ENCODE data around the gene POU4F3. TPM values are rescaled to one million over a fixed set of nuclear protein-coding genes. Genes with fewer than 3 reads are reported as not detected.

POU4F3 gene
- total RNA-seq, 1 donor from 2014 or later, result 0.09 TPM

- Mint-ChIP-seq H3K27ac (no peak overlapping the region), H3K36me3 (no peaks in the 10 kb centered on the region), H3K4me3 (no peak overlapping the region), H3K27me3 (ENCODE audit: low read depth) (peaks cover 57% of the 10 kb centered on the region), H3K4me1 (no peaks in the 10 kb centered on the region), H3K9me3 (no peaks in the 10 kb centered on the region)
- TF ChIP-seq CTCF (IDR thresholded peaks at IDR 0.05; ENCODE audit: unreplicated experiment), result no peak
- DNase-seq (ENCODE audit: low spot score in 2 of 2, unreplicated experiment in 2 of 2), result no peak
These were observed 25.6 kb upstream of the POU4F3 start for GRCh38 chr5:146313027-146313426.

GRCh38 chr5:146321571-146321970 is 17.1 kb upstream of the POU4F3 start:
- H3K27ac Mint-ChIP-seq, result no peak overlapping the region
- TF ChIP-seq CTCF (IDR thresholded peaks at IDR 0.05; ENCODE audit: unreplicated experiment), result no peak
- H3K9me3 Mint-ChIP-seq, result peaks cover 15% of the 10 kb centered on the region
- DNase-seq (ENCODE audit: low spot score in 2 of 2, unreplicated experiment in 2 of 2), result no peak
- no peaks in the 10 kb centered on the region for H3K4me1 Mint-ChIP-seq
- peaks cover 58% of the 10 kb centered on the region for H3K27me3 Mint-ChIP-seq (ENCODE audit: low read depth)
- no peaks in the 10 kb centered on the region for H3K36me3 Mint-ChIP-seq
- no peak overlapping the region for H3K4me3 Mint-ChIP-seq

- Mint-ChIP-seq H3K27ac (no peak overlapping the region), H3K27me3 (ENCODE audit: low read depth) (peaks cover 71% of the 10 kb centered on the region), H3K4me3 (no peak overlapping the region), H3K9me3 (no peaks in the 10 kb centered on the region), H3K4me1 (no peaks in the 10 kb centered on the region), H3K36me3 (no peaks in the 10 kb centered on the region)
- no peak for TF ChIP-seq CTCF (IDR thresholded peaks at IDR 0.05; ENCODE audit: unreplicated experiment)
- DNase-seq (ENCODE audit: low spot score in 2 of 2, unreplicated experiment in 2 of 2), result no peak
These were observed 11.3 kb upstream of the POU4F3 start for GRCh38 chr5:146327257-146327870.

- H3K27ac Mint-ChIP-seq, result no peak overlapping the region
- H3K4me3 Mint-ChIP-seq, result no peak overlapping the region
- H3K4me1 Mint-ChIP-seq, result no peaks in the 10 kb centered on the region
- no peak for TF ChIP-seq CTCF (IDR thresholded peaks at IDR 0.05; ENCODE audit: unreplicated experiment)
- peaks cover 72% of the 10 kb centered on the region for H3K27me3 Mint-ChIP-seq (ENCODE audit: low read depth)
- no peaks in the 10 kb centered on the region for H3K9me3 Mint-ChIP-seq
- H3K36me3 Mint-ChIP-seq, result no peaks in the 10 kb centered on the region
- DNase-seq (ENCODE audit: low spot score in 2 of 2, unreplicated experiment in 2 of 2), result no peak
These were observed 10.7 kb upstream of the POU4F3 start for GRCh38 chr5:146327989-146328388.

- H3K27me3 Mint-ChIP-seq (ENCODE audit: low read depth), result peaks cover 86% of the 10 kb centered on the region
- H3K4me3 Mint-ChIP-seq, result no peak overlapping the region
- H3K27ac Mint-ChIP-seq, result no peak overlapping the region
- no peaks in the 10 kb centered on the region for H3K36me3 Mint-ChIP-seq
- H3K9me3 Mint-ChIP-seq, result no peaks in the 10 kb centered on the region
- no peaks in the 10 kb centered on the region for H3K4me1 Mint-ChIP-seq
- TF ChIP-seq CTCF (IDR thresholded peaks at IDR 0.05; ENCODE audit: unreplicated experiment), result no peak
- DNase-seq (ENCODE audit: low spot score in 2 of 2, unreplicated experiment in 2 of 2), result no peak
These were observed 8.9 kb upstream of the POU4F3 start for GRCh38 chr5:146329697-146330096.

- Mint-ChIP-seq H3K27ac (no peak overlapping the region), H3K27me3 (ENCODE audit: low read depth) (peaks cover 92% of the 10 kb centered on the region), H3K4me1 (no peaks in the 10 kb centered on the region), H3K9me3 (no peaks in the 10 kb centered on the region), H3K36me3 (no peaks in the 10 kb centered on the region), H3K4me3 (no peak overlapping the region)
- DNase-seq (ENCODE audit: low spot score in 2 of 2, unreplicated experiment in 2 of 2), result no peak
- TF ChIP-seq CTCF (IDR thresholded peaks at IDR 0.05; ENCODE audit: unreplicated experiment), result no peak
These were observed 7.2 kb upstream of the POU4F3 start for GRCh38 chr5:146331423-146331822.

Measured in mesothelial cell of epicardium (in vitro differentiated cells).